HG02759 (cell line): ENCODE data around the gene FOXL1.
A peak's percentile ranks its signal among the peaks of the same experiment; 100 is the strongest.

ENCODE experiments used
- ATAC-seq: cut with Tn5 transposase; IDR thresholded peaks from one replicate; pipeline ENCODE4 v1.9.1; 2021; ENCODE audit warnings: mild to moderate bottlenecking, moderate library complexity; ENCODE audit not compliant: unreplicated experiment

Gene FOXL1

GRCh38 chr16:86547286-86547685 lies 31.1 kb upstream of the FOXL1 start:
- ATAC-seq, result no peak

GRCh38 chr16:86549076-86549892 lies 29.1 kb upstream of the FOXL1 start:
- ATAC-seq, result no peak

DNA sequence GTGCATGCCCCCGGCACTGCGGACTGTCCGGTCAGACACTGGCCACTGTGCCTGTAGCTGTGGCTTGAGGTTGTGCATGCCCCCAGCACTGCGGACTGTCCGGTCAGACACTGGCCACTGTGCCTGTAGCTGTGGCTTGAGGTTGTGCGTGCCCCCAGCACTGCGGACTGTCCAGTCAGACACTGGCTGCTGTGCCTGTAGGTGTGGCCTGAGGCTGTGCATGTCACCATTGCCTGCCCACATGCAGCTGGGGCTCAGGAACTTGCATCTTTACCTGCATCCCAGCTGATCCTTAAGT lies 28.5 kb upstream of the FOXL1 start:
- no peak for ATAC-seq

- no peak for ATAC-seq
Observed at GRCh38 chr16:86550281-86550680, 28.1 kb upstream of the FOXL1 start.

- no peak for ATAC-seq
Observed at GRCh38 chr16:86553356-86553755, 25.0 kb upstream of the FOXL1 start.

DNA sequence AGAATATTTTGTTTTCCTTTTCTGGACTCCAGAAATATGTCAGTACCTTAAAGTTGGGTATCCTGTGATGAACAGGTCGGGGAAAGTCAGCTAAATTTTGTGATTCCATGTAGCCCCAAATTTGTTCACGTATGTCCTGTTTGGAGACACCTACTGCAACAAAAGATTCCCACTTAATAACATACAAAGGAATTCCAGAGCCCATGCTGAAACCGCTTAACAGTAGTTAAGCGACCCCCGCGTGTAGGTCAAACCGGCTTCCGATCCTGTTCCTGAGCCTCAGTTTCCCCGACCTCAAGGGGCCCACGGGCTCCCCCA lies 23.8 kb upstream of the FOXL1 start:
- ATAC-seq, result no peak

DNA sequence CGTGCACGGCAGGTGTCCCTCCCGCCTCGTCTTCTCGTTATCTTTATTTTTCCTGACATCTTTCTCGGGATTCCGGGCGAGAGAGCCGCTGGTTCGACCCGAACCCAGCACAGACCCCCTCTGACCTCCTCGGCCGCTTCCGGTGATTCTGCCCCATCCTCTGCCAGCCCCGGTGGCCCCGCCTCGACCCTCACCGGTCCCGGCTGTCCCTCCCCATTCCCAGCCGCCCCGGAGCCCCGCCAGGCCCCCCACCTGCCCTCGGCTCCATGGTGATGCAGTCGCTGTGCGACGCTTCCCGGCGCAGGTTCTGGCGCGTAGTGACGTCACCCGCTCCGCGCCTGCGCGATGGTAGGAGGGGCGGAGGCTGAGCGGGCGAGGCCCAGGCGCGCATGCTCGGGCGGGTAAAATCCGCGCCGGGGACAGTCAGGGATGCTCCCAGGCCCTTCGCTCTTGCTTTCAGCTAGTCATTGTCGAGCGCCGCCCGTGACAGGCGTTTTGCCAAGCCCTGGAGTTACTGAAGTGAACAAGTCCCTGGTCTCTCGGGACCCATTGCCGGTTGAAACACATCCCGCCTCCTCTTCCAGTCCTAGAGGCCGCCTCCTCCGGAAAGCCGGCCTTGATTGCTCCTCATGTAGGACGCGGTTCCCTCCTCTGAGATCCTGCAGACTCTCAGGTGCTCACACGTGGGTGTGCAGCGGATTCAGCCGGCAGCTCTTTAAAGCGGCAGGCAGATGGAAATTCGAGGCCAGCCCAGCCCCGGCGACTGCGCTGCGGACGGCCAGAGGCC lies 23.2 kb upstream of the FOXL1 start, which contains the start of gene MTHFSD:
TSS of gene MTHFSD (minus strand) at position 319 of the 787 bp plus-strand sequence. CDS start at position 268, 51 bp downstream.
- peak; percentile 92 for ATAC-seq

DNA sequence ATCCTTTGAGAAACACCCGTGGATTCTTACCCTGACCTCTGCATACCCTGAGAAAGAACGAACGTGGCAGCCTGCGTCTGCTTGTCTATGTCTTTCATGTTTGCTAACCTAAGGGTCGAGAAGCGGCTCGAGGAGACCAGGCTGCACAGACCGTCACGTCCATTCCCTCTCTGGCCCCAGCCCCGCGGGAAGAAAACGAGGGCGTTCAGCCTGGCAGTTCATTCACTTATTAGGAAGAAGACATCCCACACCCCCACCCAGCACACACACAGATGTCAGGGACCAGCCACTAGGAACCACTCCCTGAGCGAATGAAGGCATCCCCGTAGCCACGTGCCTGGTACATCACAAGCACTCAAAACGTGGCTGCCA lies 22.7 kb upstream of the FOXL1 start:
- no peak for ATAC-seq

DNA sequence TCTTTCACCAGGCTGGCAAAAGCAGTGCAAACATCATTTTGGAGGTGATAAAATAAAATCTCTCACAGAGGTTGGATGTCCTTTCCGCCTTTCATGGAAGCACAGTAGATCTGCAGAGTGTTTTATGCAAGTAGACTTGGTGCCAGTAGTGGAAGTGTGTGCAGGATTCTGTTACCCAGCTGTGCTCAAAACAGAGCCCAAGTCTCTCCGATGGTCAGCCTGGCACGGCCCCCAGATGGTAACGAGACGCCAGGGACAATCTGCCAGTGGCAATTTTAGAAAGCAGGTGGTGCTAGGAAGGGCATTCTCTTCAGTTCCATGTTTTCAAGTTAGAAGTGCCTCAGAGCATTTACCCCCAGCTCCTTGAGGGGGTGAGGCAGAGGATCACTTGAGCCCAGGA lies 21.8 kb upstream of the FOXL1 start:
- ATAC-seq, result no peak

- ATAC-seq, result no peak
Observed at GRCh38 chr16:86557587-86557986, 20.8 kb upstream of the FOXL1 start.

DNA sequence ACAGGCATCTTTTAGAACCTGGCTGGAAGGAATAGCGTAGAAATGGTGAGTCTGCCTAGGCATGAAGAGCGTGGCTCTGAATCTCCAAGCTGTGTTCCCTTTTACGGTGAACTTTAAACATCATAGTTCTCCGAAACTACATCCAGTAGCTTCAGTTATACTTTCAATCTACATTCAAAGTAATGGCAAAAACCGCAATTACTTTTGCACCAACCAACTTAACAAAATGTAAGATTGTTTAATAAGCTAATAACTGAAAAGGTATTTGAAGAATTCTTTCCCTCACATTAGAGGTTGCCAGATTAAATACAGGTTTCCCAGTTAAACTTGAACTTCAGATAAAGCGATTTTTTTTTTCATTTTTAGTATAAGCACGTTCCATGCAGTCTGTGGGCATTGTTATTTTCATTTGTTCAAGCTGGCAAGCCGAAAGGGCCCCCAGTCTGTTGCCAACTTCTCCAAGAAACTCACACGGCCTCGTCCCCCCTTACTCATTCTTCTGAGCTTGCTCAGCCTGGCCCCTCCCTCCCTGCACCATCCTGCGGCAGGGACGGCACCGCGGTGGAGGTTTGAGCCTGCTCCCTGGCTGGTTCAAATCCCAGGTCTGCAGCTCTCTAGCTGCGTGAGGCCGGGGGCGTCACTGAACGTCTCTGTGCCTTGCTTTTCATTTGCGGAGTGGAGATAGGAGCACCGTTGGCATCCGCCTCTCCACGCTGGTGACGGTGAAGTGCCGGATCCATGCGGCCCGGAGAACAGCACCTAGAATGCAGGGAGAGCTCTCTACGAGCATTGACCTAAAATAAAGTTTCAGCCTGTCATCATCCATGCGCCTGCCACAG lies 19.8 kb upstream of the FOXL1 start:
- no peak for ATAC-seq

GRCh38 chr16:86559802-86560305 lies 18.5 kb upstream of the FOXL1 start:
- ATAC-seq, result no peak

- no peak for ATAC-seq
Observed at GRCh38 chr16:86562356-86562755, 16.0 kb upstream of the FOXL1 start.

DNA sequence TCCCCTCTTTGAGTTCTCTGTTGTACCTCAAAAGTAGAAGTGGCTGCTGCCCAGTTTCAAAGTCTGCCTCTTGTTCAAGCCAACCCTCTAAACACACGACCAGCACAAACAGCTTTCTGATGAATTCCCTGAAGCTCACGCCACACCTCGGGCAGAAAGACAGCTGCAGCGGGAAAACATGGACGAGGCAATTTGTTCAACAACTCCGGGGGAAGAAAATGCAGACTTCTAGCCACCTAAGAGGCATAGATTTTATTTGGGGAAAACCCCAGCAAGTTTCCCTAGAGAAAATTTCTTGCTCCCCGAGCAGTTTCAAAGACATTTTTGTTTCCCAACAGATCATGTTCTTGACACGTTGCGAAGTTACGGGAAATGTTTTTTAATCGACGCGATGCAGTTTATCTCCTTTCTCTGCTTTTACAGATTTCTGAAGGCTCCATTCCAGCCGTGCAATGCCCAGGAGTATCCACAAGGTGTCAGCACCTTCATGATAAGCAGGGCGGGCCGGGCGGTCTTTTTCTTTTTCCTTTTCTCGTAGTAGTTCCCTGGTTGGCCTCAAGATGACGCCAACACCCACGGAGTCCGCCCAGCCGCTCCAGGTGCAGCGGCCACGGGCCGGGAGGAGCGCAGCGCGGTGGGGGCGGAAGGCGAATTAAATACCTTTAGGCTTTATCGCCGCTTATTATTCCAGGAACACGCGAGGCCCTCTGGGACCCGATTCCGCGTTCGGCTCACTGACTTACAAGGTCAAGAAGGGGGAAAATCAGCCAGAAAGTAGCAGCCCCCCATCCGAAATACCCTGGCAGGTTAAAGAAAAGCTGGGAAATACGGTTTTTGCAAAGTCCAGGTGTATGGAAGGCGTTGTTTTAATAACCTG lies 14.6 kb upstream of the FOXL1 start:
- ATAC-seq, result peak; percentile 62

DNA sequence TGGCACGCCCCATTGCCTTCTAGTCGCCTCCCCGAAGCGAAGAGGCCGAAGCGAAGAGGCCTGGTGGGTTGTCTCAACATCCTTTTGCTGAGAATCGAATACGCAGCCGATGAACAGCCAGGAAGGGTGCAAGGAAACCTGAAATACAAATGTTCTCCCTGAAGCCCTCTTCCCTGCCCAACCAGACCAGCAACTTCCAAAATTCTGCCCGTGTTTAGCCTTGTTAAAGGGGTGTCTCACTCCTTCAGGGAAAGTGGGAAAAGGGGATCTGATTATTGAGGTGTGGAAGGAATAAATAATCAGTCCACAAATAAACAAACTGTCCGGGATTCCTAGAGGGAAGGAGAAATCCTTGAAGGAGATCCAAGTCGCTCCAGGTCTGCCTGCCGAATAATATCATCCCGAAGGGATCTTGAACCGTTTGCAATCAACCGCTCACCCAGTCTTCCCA lies 13.1 kb upstream of the FOXL1 start:
- no peak for ATAC-seq

GRCh38 chr16:86565644-86566511 lies 12.5 kb upstream of the FOXL1 start:
- ATAC-seq, result no peak

GRCh38 chr16:86566601-86566965 lies 11.8 kb upstream of the FOXL1 start, which contains the start of gene FOXC2:
TSS of gene FOXC2 (plus strand) at chr16:86566829. CDS start at chr16:86567336, 507 bp downstream.
- ATAC-seq, result no peak

GRCh38 chr16:86566966-86567700 lies 11.2 kb upstream of the FOXL1 start:
- ATAC-seq, result no peak
